HepG2 (cell line): Measurements from ENCODE around the gene CAPG. TPM values are rescaled to one million over a fixed set of nuclear protein-coding genes. Genes with fewer than 3 reads are reported as not detected.

ENCODE experiments used
- BHLHE40 ChIP-seq: IDR thresholded peaks from 2 replicates; pipeline ENCODE4 v1.6.1; 2011; ENCODE audit warnings: low read length, improper control_type of control experiment
- CHCHD3 ChIP-seq: sonication (generic); formaldehyde crosslinking; IDR thresholded peaks from 2 replicates; pipeline ENCODE4 v1.8.0; 2022; ENCODE audit warnings: mild to moderate bottlenecking, missing genetic modification reagents, moderate library complexity
- EZH2 ChIP-seq: conservative IDR thresholded peaks from 2 replicates; pipeline ENCODE4 v1.6.1; 2012; ENCODE audit warnings: mild to moderate bottlenecking, low read depth, low read length, moderate library complexity
- FOXP1 ChIP-seq, 2 experiments: fragments of 450-650 bp in 1 of 2; IDR thresholded peaks; 2 replicates each; pipeline ENCODE4 v1.6.1; 2017 to 2018; ENCODE audit warnings: antibody characterized with exemption in 1 of 2
- GATA4 ChIP-seq: sonication (generic); IDR thresholded peaks from 2 replicates; pipeline ENCODE4 v1.6.1; 2016; ENCODE audit warnings: antibody characterized with exemption, low read depth, borderline replicate concordance
- ISL2 ChIP-seq: sonication (generic); formaldehyde crosslinking; IDR thresholded peaks from 2 replicates; pipeline ENCODE4 v1.5.0; 2020; ENCODE audit warnings: missing genetic modification reagents
- NFKB2 ChIP-seq: sonication (generic); formaldehyde crosslinking; IDR thresholded peaks from 2 replicates; pipeline ENCODE4 v1.4.0; 2020; ENCODE audit warnings: missing genetic modification reagents, borderline replicate concordance
- NR2F2 ChIP-seq: IDR thresholded peaks from 2 replicates; pipeline ENCODE4 v1.6.1; 2012; ENCODE audit warnings: low read depth, inconsistent platforms, borderline replicate concordance
- PRMT3 ChIP-seq: sonication (generic); formaldehyde crosslinking; IDR thresholded peaks from 2 replicates; pipeline ENCODE4 v1.8.1; 2022; ENCODE audit warnings: low read depth, mild to moderate bottlenecking, moderate library complexity, missing genetic modification reagents, borderline replicate concordance
- RFX1 ChIP-seq: fragments of 450-650 bp; IDR thresholded peaks from 2 replicates; pipeline ENCODE4 v1.6.1; 2017
- RFXAP ChIP-seq: sonication (generic); formaldehyde crosslinking; IDR thresholded peaks from 2 replicates; pipeline ENCODE4 v1.4.0; 2020; ENCODE audit warnings: missing genetic modification reagents, borderline replicate concordance
- U2AF2 ChIP-seq: fragments of 200-400 bp; formaldehyde crosslinking; IDR thresholded peaks from 2 replicates; pipeline ENCODE4 v1.6.1; 2017; ENCODE audit warnings: low read depth, mild to moderate bottlenecking, low read length
- ZMYM4 ChIP-seq: sonication (generic); formaldehyde crosslinking; IDR thresholded peaks from 2 replicates; pipeline ENCODE4 v1.8.1; 2023; ENCODE audit warnings: mild to moderate bottlenecking, missing genetic modification reagents
- ZNF160 ChIP-seq: sonication (generic); formaldehyde crosslinking; IDR thresholded peaks from 2 replicates; pipeline ENCODE4 v1.8.0; 2022; ENCODE audit warnings: mild to moderate bottlenecking, inconsistent platforms, missing genetic modification reagents
- ZNF34 ChIP-seq: sonication (generic); formaldehyde crosslinking; IDR thresholded peaks from 2 replicates; pipeline ENCODE4 v1.4.0; 2020; ENCODE audit warnings: mild to moderate bottlenecking, missing genetic modification reagents, borderline replicate concordance
- ZNF557 ChIP-seq: sonication (generic); formaldehyde crosslinking; IDR thresholded peaks from 2 replicates; pipeline ENCODE4 v1.4.0; 2020; ENCODE audit warnings: missing genetic modification reagents
- ZNF558 ChIP-seq: sonication (generic); formaldehyde crosslinking; IDR thresholded peaks from 2 replicates; pipeline ENCODE4 v1.9.0; 2022; ENCODE audit warnings: mild to moderate bottlenecking, missing genetic modification reagents, borderline replicate concordance
- ZNF619 ChIP-seq: sonication (generic); formaldehyde crosslinking; IDR thresholded peaks from 2 replicates; pipeline ENCODE4 v1.4.0; 2020; ENCODE audit warnings: mild to moderate bottlenecking, missing genetic modification reagents
- ZSCAN12 ChIP-seq: sonication (generic); formaldehyde crosslinking; IDR thresholded peaks from 2 replicates; pipeline ENCODE4 v1.9.0; 2021; ENCODE audit warnings: mild to moderate bottlenecking, missing genetic modification reagents
- ZSCAN21 ChIP-seq: sonication (generic); formaldehyde crosslinking; IDR thresholded peaks from 2 replicates; pipeline ENCODE4 v1.8.0; 2022; ENCODE audit warnings: mild to moderate bottlenecking, missing genetic modification reagents, moderate library complexity, borderline replicate concordance
- ZSCAN25 ChIP-seq: sonication (generic); formaldehyde crosslinking; IDR thresholded peaks from 2 replicates; pipeline ENCODE4 v1.8.0; 2022; ENCODE audit warnings: mild to moderate bottlenecking, missing genetic modification reagents
- polyA plus RNA-seq, 8 experiments: library from polyadenylated mRNA; depleted of rRNA in 3 of 8; stranded (reverse) in 7 of 8; unstranded in 1 of 8; fragments of >200 nt; fragmentation: Illumina TruSeq in 4 of 8; extraction: Trizol in 4 of 8; gene quantifications; 2 replicates each; pipeline versions ENCODE4 v1.2.1 to v1.2.3, GENCODE V29; 2011 to 2016; ENCODE audit warnings: low read depth in 4 of 8, missing spikeins in 1 of 8, mixed read lengths in 1 of 8; ENCODE audit not compliant: insufficient read depth in 1 of 8
- total RNA-seq, 5 experiments: library from RNA; depleted of rRNA; stranded (reverse); fragments of >200 nt; fragmentation: Illumina TruSeq; extraction: Trizol; gene quantifications; 2 replicates each; pipeline ENCODE4 v1.2.3, GENCODE V29; 2016; ENCODE audit warnings: low read depth in 1 of 5
- TF ChIP-seq, protein P1 (sequence below): sonication (generic); formaldehyde crosslinking; IDR thresholded peaks from 2 replicates; pipeline ENCODE4 v1.9.0; 2021; ENCODE audit warnings: missing genetic modification reagents, mild to moderate bottlenecking, borderline replicate concordance
- TF ChIP-seq, protein P2 (sequence below): sonication (generic); formaldehyde crosslinking; IDR thresholded peaks from 2 replicates; pipeline ENCODE4 v1.5.0; 2020; ENCODE audit warnings: missing genetic modification reagents
- TF ChIP-seq, protein P3 (sequence below): sonication (generic); formaldehyde crosslinking; conservative IDR thresholded peaks from 2 replicates; pipeline ENCODE4 v1.8.1; 2023; ENCODE audit warnings: missing genetic modification reagents
- TF ChIP-seq, protein P4 (sequence below): sonication (generic); formaldehyde crosslinking; conservative IDR thresholded peaks from 2 replicates; pipeline ENCODE4 v1.4.0; 2020; ENCODE audit warnings: missing genetic modification reagents
- TF ChIP-seq, protein P5 (sequence below): sonication (generic); formaldehyde crosslinking; IDR thresholded peaks from 2 replicates; pipeline ENCODE4 v1.8.1; 2023; ENCODE audit warnings: mild to moderate bottlenecking, inconsistent platforms, moderate library complexity, missing genetic modification reagents, borderline replicate concordance

Gene CAPG
- total and polyA plus RNA-seq, 2 of the 13 experiments (the other 11 are each of a cell fraction or from before 2014, with no cell fraction given), result 12.7 to 18.2 TPM

DNA sequence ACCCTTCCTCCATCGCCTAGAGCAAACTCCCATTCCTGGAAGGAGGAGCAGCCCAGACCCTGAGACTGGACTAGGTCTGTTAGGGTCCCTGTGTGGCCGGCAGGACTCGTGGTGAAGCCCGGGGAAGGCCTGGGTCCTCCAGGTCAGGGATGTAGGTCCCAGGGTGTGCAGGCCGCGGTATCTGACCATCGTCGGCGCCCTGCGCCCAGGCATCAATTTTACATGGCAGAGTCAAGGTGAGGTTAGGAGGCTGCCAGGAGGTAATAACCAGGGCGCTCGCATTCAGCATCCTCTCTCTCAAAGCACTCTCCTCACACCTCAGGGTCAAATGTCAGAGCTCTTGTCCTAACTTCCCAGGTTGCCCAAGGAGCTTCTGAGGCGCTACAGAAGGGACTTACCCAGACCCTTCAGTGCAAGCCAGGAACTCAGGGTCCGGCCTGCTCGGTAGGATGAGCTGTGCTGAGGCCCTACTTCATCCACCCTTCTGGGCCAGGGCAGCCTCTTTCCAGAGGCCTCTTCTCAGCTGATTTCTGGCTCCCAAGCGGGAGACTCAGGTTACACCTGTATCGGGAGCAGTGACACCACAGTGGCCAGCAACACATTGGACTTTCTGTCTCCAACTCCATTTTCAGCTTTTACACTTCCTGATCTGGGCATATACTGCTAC, 9.0 kb upstream of the CAPG start (continued):
- TF ChIP-seq, protein P1, sequence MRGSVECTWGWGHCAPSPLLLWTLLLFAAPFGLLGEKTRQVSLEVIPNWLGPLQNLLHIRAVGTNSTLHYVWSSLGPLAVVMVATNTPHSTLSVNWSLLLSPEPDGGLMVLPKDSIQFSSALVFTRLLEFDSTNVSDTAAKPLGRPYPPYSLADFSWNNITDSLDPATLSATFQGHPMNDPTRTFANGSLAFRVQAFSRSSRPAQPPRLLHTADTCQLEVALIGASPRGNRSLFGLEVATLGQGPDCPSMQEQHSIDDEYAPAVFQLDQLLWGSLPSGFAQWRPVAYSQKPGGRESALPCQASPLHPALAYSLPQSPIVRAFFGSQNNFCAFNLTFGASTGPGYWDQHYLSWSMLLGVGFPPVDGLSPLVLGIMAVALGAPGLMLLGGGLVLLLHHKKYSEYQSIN, result no peak
- TF ChIP-seq ZNF558 (CRISPR knock-in tag) (no peak), PRMT3 (CRISPR knock-in tag) (no peak), ZSCAN12 (CRISPR knock-in tag) (no peak), CHCHD3 (CRISPR knock-in tag) (no peak), GATA4 (no peak), NR2F2 (peak; percentile 64; the same call in 1 of the 2 replicates), ZNF557 (CRISPR knock-in tag) (no peak), RFX1 (no peak), BHLHE40 (no peak), ZNF619 (CRISPR knock-in tag) (no peak), ISL2 (CRISPR knock-in tag) (no peak), NFKB2 (CRISPR knock-in tag) (peak; percentile 5; the same call in 1 of the 2 replicates), ZNF160 (no peak), FOXP1 (IDR thresholded peaks at IDR 0.05) (no peak), FOXP1 (CRISPR knock-in tag; IDR thresholded peaks at IDR 0.05) (no peak), RFXAP (peak; percentile 5; the same call in 1 of the 2 replicates), ZMYM4 (CRISPR knock-in tag) (no peak), U2AF2 (no peak), ZSCAN21 (CRISPR knock-in tag) (no peak), ZNF34 (CRISPR knock-in tag) (peak; percentile 84), ZSCAN25 (CRISPR knock-in tag) (no peak), EZH2 (no peak)
- TF ChIP-seq, protein P2, sequence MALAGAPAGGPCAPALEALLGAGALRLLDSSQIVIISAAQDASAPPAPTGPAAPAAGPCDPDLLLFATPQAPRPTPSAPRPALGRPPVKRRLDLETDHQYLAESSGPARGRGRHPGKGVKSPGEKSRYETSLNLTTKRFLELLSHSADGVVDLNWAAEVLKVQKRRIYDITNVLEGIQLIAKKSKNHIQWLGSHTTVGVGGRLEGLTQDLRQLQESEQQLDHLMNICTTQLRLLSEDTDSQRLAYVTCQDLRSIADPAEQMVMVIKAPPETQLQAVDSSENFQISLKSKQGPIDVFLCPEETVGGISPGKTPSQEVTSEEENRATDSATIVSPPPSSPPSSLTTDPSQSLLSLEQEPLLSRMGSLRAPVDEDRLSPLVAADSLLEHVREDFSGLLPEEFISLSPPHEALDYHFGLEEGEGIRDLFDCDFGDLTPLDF (CRISPR knock-in tag), result no peak
- TF ChIP-seq, protein P3, sequence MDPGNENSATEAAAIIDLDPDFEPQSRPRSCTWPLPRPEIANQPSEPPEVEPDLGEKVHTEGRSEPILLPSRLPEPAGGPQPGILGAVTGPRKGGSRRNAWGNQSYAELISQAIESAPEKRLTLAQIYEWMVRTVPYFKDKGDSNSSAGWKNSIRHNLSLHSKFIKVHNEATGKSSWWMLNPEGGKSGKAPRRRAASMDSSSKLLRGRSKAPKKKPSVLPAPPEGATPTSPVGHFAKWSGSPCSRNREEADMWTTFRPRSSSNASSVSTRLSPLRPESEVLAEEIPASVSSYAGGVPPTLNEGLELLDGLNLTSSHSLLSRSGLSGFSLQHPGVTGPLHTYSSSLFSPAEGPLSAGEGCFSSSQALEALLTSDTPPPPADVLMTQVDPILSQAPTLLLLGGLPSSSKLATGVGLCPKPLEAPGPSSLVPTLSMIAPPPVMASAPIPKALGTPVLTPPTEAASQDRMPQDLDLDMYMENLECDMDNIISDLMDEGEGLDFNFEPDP (CRISPR knock-in tag), result no peak
- TF ChIP-seq, protein P4, sequence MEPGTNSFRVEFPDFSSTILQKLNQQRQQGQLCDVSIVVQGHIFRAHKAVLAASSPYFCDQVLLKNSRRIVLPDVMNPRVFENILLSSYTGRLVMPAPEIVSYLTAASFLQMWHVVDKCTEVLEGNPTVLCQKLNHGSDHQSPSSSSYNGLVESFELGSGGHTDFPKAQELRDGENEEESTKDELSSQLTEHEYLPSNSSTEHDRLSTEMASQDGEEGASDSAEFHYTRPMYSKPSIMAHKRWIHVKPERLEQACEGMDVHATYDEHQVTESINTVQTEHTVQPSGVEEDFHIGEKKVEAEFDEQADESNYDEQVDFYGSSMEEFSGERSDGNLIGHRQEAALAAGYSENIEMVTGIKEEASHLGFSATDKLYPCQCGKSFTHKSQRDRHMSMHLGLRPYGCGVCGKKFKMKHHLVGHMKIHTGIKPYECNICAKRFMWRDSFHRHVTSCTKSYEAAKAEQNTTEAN (CRISPR knock-in tag), result no peak
- TF ChIP-seq, protein P5, sequence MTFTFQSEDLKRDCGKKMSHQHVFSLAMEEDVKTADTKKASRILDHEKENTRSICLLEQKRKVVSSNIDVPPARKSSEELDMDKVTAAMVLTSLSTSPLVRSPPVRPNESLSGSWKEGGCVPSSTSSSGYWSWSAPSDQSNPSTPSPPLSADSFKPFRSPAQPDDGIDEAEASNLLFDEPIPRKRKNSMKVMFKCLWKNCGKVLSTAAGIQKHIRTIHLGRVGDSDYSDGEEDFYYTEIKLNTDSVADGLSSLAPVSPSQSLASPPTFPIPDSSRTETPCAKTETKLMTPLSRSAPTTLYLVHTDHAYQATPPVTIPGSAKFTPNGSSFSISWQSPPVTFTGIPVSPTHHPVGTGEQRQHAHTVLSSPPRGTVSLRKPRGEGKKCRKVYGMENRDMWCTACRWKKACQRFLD (CRISPR knock-in tag), result no peak
